ENCODE data around the gene SLC6A3.

GRCh38 chr5:1424716-1425115 lies 20.5 kb downstream of the SLC6A3 start:
- TF ChIP-seq CTCF (IDR thresholded peaks at IDR 0.05) (no peak), EZH2 (IDR thresholded peaks at IDR 0.05; ENCODE audit: borderline replicate concordance, insufficient read depth, low read depth, low read length, poor library complexity, severe bottlenecking) (no peak)

All from B cell (primary cell).